Retinal pigment epithelial cell (primary cell): ENCODE measurements around the gene LEMD2.

Experiments used
- DNase-seq: peaks from one replicate; pipeline ENCODE4 v3.0.0-alpha.2; 2010; ENCODE audit warnings: low read depth
- H3K4me3 ChIP-seq: 2 replicates; pipeline ENCODE4 v1.5.1; 2011; ENCODE audit warnings: mild to moderate bottlenecking, low read length, control low read depth, moderate library complexity
- TF ChIP-seq, protein P1 (sequence below): conservative IDR thresholded peaks from 2 replicates; pipeline ENCODE4 v1.5.1; 2011; ENCODE audit warnings: low read depth, low read length, control low read depth, inconsistent platforms

Gene LEMD2

GRCh38 chr6:33791620-33792019 is 2.7 kb upstream of the LEMD2 start:
- no peak for DNase-seq

DNA sequence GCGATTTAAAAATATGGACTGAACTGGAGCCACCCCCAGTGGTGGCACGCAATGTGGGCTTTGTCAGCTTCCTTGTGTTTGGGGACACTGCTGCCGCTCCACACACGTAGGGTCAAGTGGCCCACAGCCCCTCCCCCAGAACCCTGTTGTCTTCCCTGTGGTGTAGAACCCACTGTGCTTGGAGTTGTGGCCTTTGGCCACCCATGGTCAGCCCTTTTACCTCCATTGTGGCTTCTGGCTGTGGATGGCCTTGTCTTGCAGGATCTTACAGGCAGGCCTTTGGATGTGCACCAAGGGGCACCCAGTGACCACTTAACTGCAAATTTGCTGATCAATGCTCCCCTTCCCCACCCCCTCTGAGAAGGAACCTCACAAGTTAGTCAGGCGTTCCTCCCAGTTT is 2.0 kb upstream of the LEMD2 start:
- TF ChIP-seq, protein P1, sequence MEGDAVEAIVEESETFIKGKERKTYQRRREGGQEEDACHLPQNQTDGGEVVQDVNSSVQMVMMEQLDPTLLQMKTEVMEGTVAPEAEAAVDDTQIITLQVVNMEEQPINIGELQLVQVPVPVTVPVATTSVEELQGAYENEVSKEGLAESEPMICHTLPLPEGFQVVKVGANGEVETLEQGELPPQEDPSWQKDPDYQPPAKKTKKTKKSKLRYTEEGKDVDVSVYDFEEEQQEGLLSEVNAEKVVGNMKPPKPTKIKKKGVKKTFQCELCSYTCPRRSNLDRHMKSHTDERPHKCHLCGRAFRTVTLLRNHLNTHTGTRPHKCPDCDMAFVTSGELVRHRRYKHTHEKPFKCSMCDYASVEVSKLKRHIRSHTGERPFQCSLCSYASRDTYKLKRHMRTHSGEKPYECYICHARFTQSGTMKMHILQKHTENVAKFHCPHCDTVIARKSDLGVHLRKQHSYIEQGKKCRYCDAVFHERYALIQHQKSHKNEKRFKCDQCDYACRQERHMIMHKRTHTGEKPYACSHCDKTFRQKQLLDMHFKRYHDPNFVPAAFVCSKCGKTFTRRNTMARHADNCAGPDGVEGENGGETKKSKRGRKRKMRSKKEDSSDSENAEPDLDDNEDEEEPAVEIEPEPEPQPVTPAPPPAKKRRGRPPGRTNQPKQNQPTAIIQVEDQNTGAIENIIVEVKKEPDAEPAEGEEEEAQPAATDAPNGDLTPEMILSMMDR, result no peak
- no peak overlapping the region for H3K4me3 ChIP-seq

More at GRCh38 chr6:33791620-33792019, 2.7 kb upstream of the LEMD2 start:
- H3K4me3 ChIP-seq, result no peak overlapping the region
- TF ChIP-seq, protein P1, result no peak

DNA sequence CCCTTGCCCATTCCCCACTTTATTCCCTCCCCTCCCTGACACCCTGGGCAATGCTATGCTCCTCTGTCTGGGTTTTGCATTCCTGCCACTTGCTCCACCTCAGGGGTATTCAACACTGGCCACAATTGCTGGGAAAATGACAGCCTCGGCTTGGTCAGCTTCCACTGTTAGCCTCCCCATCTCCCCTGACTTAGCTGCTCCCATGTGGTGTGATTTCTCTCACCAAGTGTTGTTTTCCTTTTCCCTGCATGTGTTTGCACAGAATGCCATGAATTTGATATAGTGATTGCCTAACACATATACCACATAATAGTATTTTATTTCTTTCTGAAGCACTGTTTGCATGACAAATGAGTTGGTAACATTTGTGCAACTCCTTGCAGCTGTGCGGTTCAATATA is 1.4 kb upstream of the LEMD2 start:
- H3K4me3 ChIP-seq, result no peak overlapping the region
- TF ChIP-seq, protein P1, result no peak
- no peak for DNase-seq

More for the DNA sequence above, 2.0 kb upstream of the LEMD2 start:
- DNase-seq, result no peak

- H3K4me3 ChIP-seq, result peak overlapping the region; percentile 49
- no peak for DNase-seq
- TF ChIP-seq, protein P1, result no peak
Measured at GRCh38 chr6:33789550-33789895, 593 bp upstream of the LEMD2 start.

- TF ChIP-seq, protein P1, result no peak
- no peak for DNase-seq
- peak overlapping the region; percentile 63 for H3K4me3 ChIP-seq
Measured at GRCh38 chr6:33787954-33788693, 806 bp downstream of the LEMD2 start.

- peak overlapping the region; percentile 63 for H3K4me3 ChIP-seq
- TF ChIP-seq, protein P1, result no peak
- DNase-seq, result no peak
Measured at GRCh38 chr6:33787346-33787953, 1.5 kb downstream of the LEMD2 start.

DNA sequence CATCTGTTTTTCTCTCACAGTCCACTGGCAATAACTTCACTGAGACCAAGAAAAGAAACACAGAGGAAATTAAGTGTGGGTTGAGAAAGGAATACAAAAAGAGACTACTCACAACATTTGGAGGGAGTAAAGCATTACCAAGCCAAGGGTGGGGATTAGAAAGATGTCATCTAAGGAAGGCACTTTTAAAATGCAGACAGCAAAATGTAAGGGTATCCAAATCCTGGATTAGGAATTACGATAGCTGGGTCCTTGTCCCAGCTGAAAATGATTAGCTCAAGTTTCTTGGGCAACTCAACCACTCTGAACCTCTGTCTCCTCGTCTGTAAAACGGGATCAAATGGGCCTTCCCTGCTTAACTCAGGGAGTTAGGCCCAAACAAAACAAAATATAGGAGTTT is 2.2 kb downstream of the LEMD2 start:
- H3K4me3 ChIP-seq, result no peak overlapping the region
- no peak for DNase-seq
- TF ChIP-seq, protein P1, result no peak
